Measurements from ENCODE around the gene INPP1.

Gene INPP1

GRCh38 chr2:190365499-190366204 lies 22.3 kb downstream of the INPP1 start:
- no peak for DNase-seq

GRCh38 chr2:190366248-190366753 lies 22.9 kb downstream of the INPP1 start:
- DNase-seq = no peak

- no peak for DNase-seq
Observed at GRCh38 chr2:190367091-190367490, 23.7 kb downstream of the INPP1 start.

- no peak for DNase-seq
Observed at GRCh38 chr2:190369635-190370034, 26.2 kb downstream of the INPP1 start.

- no peak for DNase-seq
Observed at GRCh38 chr2:190376083-190376482, 32.7 kb downstream of the INPP1 start.

GRCh38 chr2:190376591-190377245 lies 33.3 kb downstream of the INPP1 start:
- DNase-seq = no peak

- no peak for DNase-seq
Observed at GRCh38 chr2:190378880-190379237, 35.5 kb downstream of the INPP1 start.

GRCh38 chr2:190379249-190379964 lies 36.0 kb downstream of the INPP1 start:
- no peak for DNase-seq

GRCh38 chr2:190380962-190381412 lies 37.6 kb downstream of the INPP1 start:
- no peak for DNase-seq

- DNase-seq = no peak
Observed at GRCh38 chr2:190382851-190383250, 39.5 kb downstream of the INPP1 start.

- DNase-seq = no peak
Observed at GRCh38 chr2:190387422-190387821, 44.0 kb downstream of the INPP1 start.

- no peak for DNase-seq
Observed at GRCh38 chr2:190396271-190396670, 52.9 kb downstream of the INPP1 start.

- no peak for DNase-seq
Observed at GRCh38 chr2:190402986-190403603, 59.7 kb downstream of the INPP1 start.

- no peak for DNase-seq
Observed at GRCh38 chr2:190404487-190404886, 61.1 kb downstream of the INPP1 start.

GRCh38 chr2:190405070-190405469 lies 61.7 kb downstream of the INPP1 start:
- no peak for DNase-seq

- no peak for DNase-seq
Observed at GRCh38 chr2:190405995-190406394, 62.6 kb downstream of the INPP1 start.

GRCh38 chr2:190406805-190407204 lies 63.4 kb downstream of the INPP1 start:
- no peak for DNase-seq

GRCh38 chr2:190407246-190407661 lies 63.9 kb downstream of the INPP1 start:
- DNase-seq = no peak

- DNase-seq = peak; percentile 43 to 53
Observed at GRCh38 chr2:190407662-190408537, 64.5 kb downstream of the INPP1 start, which contains the start of gene MFSD6. Gene MFSD6 (plus strand): TSS chr2:190408355. CDS start chr2:190436030, 27,675 bp downstream.

GRCh38 chr2:190408538-190409271 lies 65.3 kb downstream of the INPP1 start:
- peak; percentile 51 to 57 for DNase-seq

GRCh38 chr2:190409616-190410015 lies 66.2 kb downstream of the INPP1 start:
- DNase-seq = no peak

Measured in stimulated activated CD4-positive, alpha-beta T cell treated with anti-CD3 and anti-CD28 coated beads, Interleukin-2, amount 100 ng/mL, for 48 hours (primary cell).